ENCODE measurements around the gene CACNA1S.

Gene CACNA1S

GRCh38 chr1:201153474-201154388 lies 41.5 kb upstream of the CACNA1S start:
- H3K27ac ChIP-seq (ENCODE audit: low read depth, low read length, poor library complexity, severe bottlenecking): no peak overlapping the region
- peak overlapping the region; percentile 95 for H3K4me2 ChIP-seq (ENCODE audit: low read length)
- H2AFZ ChIP-seq (ENCODE audit: low read length): no peak overlapping the region; the same call in 1 of the 2 replicates
- peak overlapping the region; percentile 86 for H3K4me3 ChIP-seq (ENCODE audit: low read depth, low read length, poor library complexity, severe bottlenecking)
- H3K9me3 ChIP-seq (ENCODE audit: low read length): peaks cover 8% of the 10 kb centered on the region; the same call in 1 of the 2 replicates
- TF ChIP-seq CTCF (IDR thresholded peaks at IDR 0.05; ENCODE audit: low read length): no peak
- TF ChIP-seq EZH2 (IDR thresholded peaks at IDR 0.05; ENCODE audit: borderline replicate concordance, low read length): no peak
- peak overlapping the region; percentile 80 for H3K9ac ChIP-seq (ENCODE audit: low read length)
- no peaks in the 10 kb centered on the region for H3K9me2 ChIP-seq (ENCODE audit: low read depth, low read length)
- peaks cover 18% of the 10 kb centered on the region for H3K4me1 ChIP-seq (ENCODE audit: insufficient read depth, low read length, severe bottlenecking)
- H3K27me3 ChIP-seq (ENCODE audit: insufficient read depth, low read length): no peaks in the 10 kb centered on the region; the same call in 1 of the 2 replicates
- H3K36me3 ChIP-seq (ENCODE audit: insufficient read depth, low read length): peaks cover 18% of the 10 kb centered on the region
- no peaks in the 10 kb centered on the region for H4K20me1 ChIP-seq (ENCODE audit: insufficient read depth, low read length)
- H3F3A ChIP-seq (ENCODE audit: insufficient read depth, low read length): no peaks in the 10 kb centered on the region
- no peaks in the 10 kb centered on the region for H3K79me2 ChIP-seq (ENCODE audit: insufficient read depth, low read length)

GRCh38 chr1:201149400-201149799 lies 37.2 kb upstream of the CACNA1S start:
- peaks cover 43% of the 10 kb centered on the region for H3K36me3 ChIP-seq (ENCODE audit: insufficient read depth, low read length)
- H3K9me3 ChIP-seq (ENCODE audit: low read length): no peaks in the 10 kb centered on the region
- no peak overlapping the region for H3K9ac ChIP-seq (ENCODE audit: low read length)
- H3F3A ChIP-seq (ENCODE audit: insufficient read depth, low read length): no peaks in the 10 kb centered on the region
- peaks cover 13% of the 10 kb centered on the region for H3K4me1 ChIP-seq (ENCODE audit: insufficient read depth, low read length, severe bottlenecking)
- no peaks in the 10 kb centered on the region for H3K79me2 ChIP-seq (ENCODE audit: insufficient read depth, low read length)
- H3K27ac ChIP-seq (ENCODE audit: low read depth, low read length, poor library complexity, severe bottlenecking): no peak overlapping the region
- no peak overlapping the region for H3K4me2 ChIP-seq (ENCODE audit: low read length)
- H3K4me3 ChIP-seq (ENCODE audit: low read depth, low read length, poor library complexity, severe bottlenecking): no peak overlapping the region
- H2AFZ ChIP-seq (ENCODE audit: low read length): no peak overlapping the region
- no peaks in the 10 kb centered on the region for H3K27me3 ChIP-seq (ENCODE audit: insufficient read depth, low read length)
- H4K20me1 ChIP-seq (ENCODE audit: insufficient read depth, low read length): no peaks in the 10 kb centered on the region
- TF ChIP-seq CTCF (IDR thresholded peaks at IDR 0.05; ENCODE audit: low read length) (peak; percentile 66), EZH2 (IDR thresholded peaks at IDR 0.05; ENCODE audit: borderline replicate concordance, low read length) (no peak)
- no peaks in the 10 kb centered on the region for H3K9me2 ChIP-seq (ENCODE audit: low read depth, low read length)

- H3K9ac ChIP-seq (ENCODE audit: low read length): no peak overlapping the region
- H3F3A ChIP-seq (ENCODE audit: insufficient read depth, low read length): no peaks in the 10 kb centered on the region
- H4K20me1 ChIP-seq (ENCODE audit: insufficient read depth, low read length): no peaks in the 10 kb centered on the region
- no peaks in the 10 kb centered on the region for H3K27me3 ChIP-seq (ENCODE audit: insufficient read depth, low read length)
- H3K4me1 ChIP-seq (ENCODE audit: insufficient read depth, low read length, severe bottlenecking): peaks cover under 1% of the 10 kb centered on the region
- peaks cover 56% of the 10 kb centered on the region for H3K36me3 ChIP-seq (ENCODE audit: insufficient read depth, low read length)
- H3K4me3 ChIP-seq (ENCODE audit: low read depth, low read length, poor library complexity, severe bottlenecking): no peak overlapping the region
- H3K9me2 ChIP-seq (ENCODE audit: low read depth, low read length): no peaks in the 10 kb centered on the region
- H3K27ac ChIP-seq (ENCODE audit: low read depth, low read length, poor library complexity, severe bottlenecking): no peak overlapping the region
- TF ChIP-seq CTCF (IDR thresholded peaks at IDR 0.05; ENCODE audit: low read length) (no peak), EZH2 (IDR thresholded peaks at IDR 0.05; ENCODE audit: borderline replicate concordance, low read length) (no peak)
- no peak overlapping the region for H2AFZ ChIP-seq (ENCODE audit: low read length)
- no peaks in the 10 kb centered on the region for H3K79me2 ChIP-seq (ENCODE audit: insufficient read depth, low read length)
- no peak overlapping the region for H3K4me2 ChIP-seq (ENCODE audit: low read length)
- H3K9me3 ChIP-seq (ENCODE audit: low read length): no peaks in the 10 kb centered on the region
Measured at GRCh38 chr1:201147396-201148015, 35.3 kb upstream of the CACNA1S start.
